ENCODE data around the gene COL4A2. TPM values are rescaled to one million over a fixed set of nuclear protein-coding genes. Genes with fewer than 3 reads are reported as not detected.

Gene COL4A2
- total RNA-seq, 1 experiment from 2014 or later = 1.6 TPM

- TF ChIP-seq ATF3 (IDR thresholded peaks at IDR 0.05) = no peak
- no peak for TF ChIP-seq ZFX (IDR thresholded peaks at IDR 0.05)
- no peak for TF ChIP-seq SP1 (IDR thresholded peaks at IDR 0.05; ENCODE audit: low read depth)
- no peak for TF ChIP-seq CBX3 (IDR thresholded peaks at IDR 0.05; ENCODE audit: low read depth)
- TF ChIP-seq YY1 (IDR thresholded peaks at IDR 0.05; ENCODE audit: extremely low read depth, insufficient replicate concordance, low read depth, low read length) = no peak
Observed at GRCh38 chr13:110448677-110449076, 141.6 kb downstream of the COL4A2 start (continued).

- Histone ChIP-seq H2AFZ (ENCODE audit: low read depth, low read length, poor library complexity, severe bottlenecking) (no peak overlapping the region), H3K4me3 (replicated peaks in 1 of 2; ENCODE audit: low read depth in 1 of 2, low read length in 2 of 2) (no peak overlapping the region), H3K36me3 (ENCODE audit: control insufficient read depth in 1 of 2, insufficient read depth in 2 of 2, low read length in 2 of 2) (no peaks in the 10 kb centered on the region), H3K9me2 (ENCODE audit: insufficient read depth) (no peaks in the 10 kb centered on the region), H4K20me1 (ENCODE audit: insufficient read depth) (no peaks in the 10 kb centered on the region), H3K9ac (ENCODE audit: low read length) (no peak overlapping the region), H3K4me1 (ENCODE audit: control insufficient read depth in 1 of 2, insufficient read depth in 2 of 2, low read length in 2 of 2) (peaks cover 22 to 39% of the 10 kb centered on the region in 2 experiments), H3K27ac (ENCODE audit: low read depth, low read length) (no peak overlapping the region), H3K79me2 (ENCODE audit: insufficient read depth, low read length) (no peaks in the 10 kb centered on the region), H3K4me2 (ENCODE audit: low read length) (0 out of 2 replicates have a peak overlapping the region, but pooled peaks have one; percentile 76), H3K27me3 (ENCODE audit: insufficient read depth, low read length) (no peaks in the 10 kb centered on the region), H3K9me3 (ENCODE audit: control insufficient read depth in 1 of 2, insufficient read depth in 1 of 2, low read depth in 1 of 2, low read length in 2 of 2) (no peaks in the 10 kb centered on the region)
- ChIA-PET RAD21 (ENCODE audit: low non-redundant PET in 1 of 2, low total read pairs in 2 of 2, uncharacterized antibody in 2 of 2, unreplicated experiment in 2 of 2) (no interaction called here), POLR2A (no interaction called here), CTCF (no interaction called here)
- intact Hi-C loops (cut with micrococcal nuclease) = loop anchor here (10.0 kb wide), 2 partner anchors 115 to 145 kb away; partner anchors contain the start of gene RAB20
- BruUV-seq (replicated peaks) = no TSS peak
- ATAC-seq (no peak), DNase-seq (ENCODE audit: low read depth, low spot score) (no peak)
- TF ChIP-seq ZBTB33 (IDR thresholded peaks at IDR 0.05; ENCODE audit: extremely low read depth, insufficient replicate concordance, low read length) (no peak), CBX3 (IDR thresholded peaks at IDR 0.05; ENCODE audit: low read depth) (no peak), REST (IDR thresholded peaks at IDR 0.05; ENCODE audit: low read depth) (no peak), EZH2phosphoT487 (IDR thresholded peaks at IDR 0.05; ENCODE audit: borderline replicate concordance) (no peak), SP1 (IDR thresholded peaks at IDR 0.05; ENCODE audit: low read depth) (no peak), POLR2A (IDR thresholded peaks at IDR 0.05; ENCODE audit: borderline replicate concordance, extremely low read depth, insufficient read depth, insufficient read length) (no peak), EZH2 (IDR thresholded peaks at IDR 0.05) (no peak), EGR1 (IDR thresholded peaks at IDR 0.05; ENCODE audit: low read depth) (no peak), MAX (IDR thresholded peaks at IDR 0.05) (no peak), YY1 (IDR thresholded peaks at IDR 0.05; ENCODE audit: extremely low read depth, insufficient replicate concordance, low read depth, low read length) (no peak), ZFX (IDR thresholded peaks at IDR 0.05) (no peak), ATF3 (IDR thresholded peaks at IDR 0.05) (no peak), ZNF274 (IDR thresholded peaks at IDR 0.05; ENCODE audit: low read depth, low read length) (no peak), POLR2AphosphoS5 (IDR thresholded peaks at IDR 0.05; ENCODE audit: low read depth, low read length) (no peak)
Observed at GRCh38 chr13:110449219-110450015, 142.3 kb downstream of the COL4A2 start.
